ENCODE data around the gene IFNL1.

DNA sequence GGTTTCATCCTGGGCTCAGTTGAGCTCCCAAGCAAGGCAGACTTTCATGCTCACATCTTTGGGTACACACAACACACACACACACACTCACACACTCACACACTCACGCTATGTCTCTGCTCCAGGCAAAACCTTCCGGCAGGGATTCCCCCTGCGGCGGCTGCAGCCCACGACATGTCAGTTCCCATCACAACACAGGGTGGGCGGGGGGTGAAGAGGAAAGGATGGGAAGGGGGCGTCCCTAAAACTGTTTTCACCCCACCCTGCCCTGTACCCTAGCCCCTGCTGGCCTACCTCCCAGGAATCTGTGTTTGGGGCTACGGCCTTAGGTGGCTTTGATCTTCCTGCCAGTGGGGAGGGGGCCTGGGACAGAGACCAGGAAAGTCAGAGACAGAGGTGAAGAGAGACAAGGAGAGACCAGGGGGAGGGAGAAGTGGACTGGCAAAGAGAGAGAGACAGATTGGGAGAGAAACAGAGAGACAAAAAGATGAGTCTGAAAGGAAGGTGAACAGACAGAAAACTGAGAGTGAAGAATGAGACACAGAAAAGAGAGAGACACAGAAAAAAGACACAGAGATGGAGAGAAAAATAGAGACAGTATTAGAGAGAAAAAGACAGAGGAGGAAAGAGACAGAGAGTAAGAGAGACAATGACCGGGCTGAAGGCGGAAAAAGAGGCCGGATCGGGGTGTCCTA is 20.6 kb downstream of the IFNL1 start:
- TF ChIP-seq, protein P1, sequence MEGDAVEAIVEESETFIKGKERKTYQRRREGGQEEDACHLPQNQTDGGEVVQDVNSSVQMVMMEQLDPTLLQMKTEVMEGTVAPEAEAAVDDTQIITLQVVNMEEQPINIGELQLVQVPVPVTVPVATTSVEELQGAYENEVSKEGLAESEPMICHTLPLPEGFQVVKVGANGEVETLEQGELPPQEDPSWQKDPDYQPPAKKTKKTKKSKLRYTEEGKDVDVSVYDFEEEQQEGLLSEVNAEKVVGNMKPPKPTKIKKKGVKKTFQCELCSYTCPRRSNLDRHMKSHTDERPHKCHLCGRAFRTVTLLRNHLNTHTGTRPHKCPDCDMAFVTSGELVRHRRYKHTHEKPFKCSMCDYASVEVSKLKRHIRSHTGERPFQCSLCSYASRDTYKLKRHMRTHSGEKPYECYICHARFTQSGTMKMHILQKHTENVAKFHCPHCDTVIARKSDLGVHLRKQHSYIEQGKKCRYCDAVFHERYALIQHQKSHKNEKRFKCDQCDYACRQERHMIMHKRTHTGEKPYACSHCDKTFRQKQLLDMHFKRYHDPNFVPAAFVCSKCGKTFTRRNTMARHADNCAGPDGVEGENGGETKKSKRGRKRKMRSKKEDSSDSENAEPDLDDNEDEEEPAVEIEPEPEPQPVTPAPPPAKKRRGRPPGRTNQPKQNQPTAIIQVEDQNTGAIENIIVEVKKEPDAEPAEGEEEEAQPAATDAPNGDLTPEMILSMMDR (IDR thresholded peaks at IDR 0.05), result no peak
- no peak for TF ChIP-seq POLR2A (IDR thresholded peaks at IDR 0.05)

Measured in heart left ventricle (tissue), 13 donors.